ENCODE measurements around the gene CAP2.

DNA sequence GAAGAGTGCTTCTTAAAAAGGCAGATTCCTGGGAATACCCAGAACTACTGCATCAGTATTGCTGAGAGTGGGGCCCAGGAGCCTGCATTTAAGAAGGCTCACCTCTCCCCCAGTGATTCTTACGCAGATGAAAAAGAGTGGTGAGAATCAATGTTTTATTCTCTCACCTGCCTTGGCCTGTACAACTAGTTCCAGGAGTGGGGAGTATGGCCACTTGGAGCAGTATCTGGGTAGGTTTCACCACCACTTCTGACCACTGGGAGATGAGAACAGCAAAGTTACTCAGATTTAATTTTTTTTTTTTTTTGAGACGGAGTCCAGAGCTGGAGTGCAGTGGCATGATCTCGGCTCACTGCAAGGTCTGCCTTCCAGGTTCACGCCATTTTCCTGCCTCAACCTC, 16.9 kb downstream of the CAP2 start:
- TF ChIP-seq EZH2 (IDR thresholded peaks at IDR 0.05), result no peak
- TF ChIP-seq POLR2AphosphoS5 (IDR thresholded peaks at IDR 0.05; ENCODE audit: borderline replicate concordance, low read depth, low read length), result no peak

All from SK-N-MC (cell line).